Measurements from ENCODE around the gene KCNG1. TPM values are rescaled to one million over a fixed set of nuclear protein-coding genes. Genes with fewer than 3 reads are reported as not detected.
A peak's percentile ranks its signal among the peaks of the same experiment; 100 is the strongest.

KCNG1 gene
- total RNA-seq, 1 donor from 2014 or later = 0.30 TPM

- no peaks in the 10 kb centered on the region for H3K36me3 ChIP-seq
- H3K4me1 ChIP-seq = no peaks in the 10 kb centered on the region
- DNase-seq = no peak
- H3K27me3 ChIP-seq (ENCODE audit: low read depth) = peaks cover 97% of the 10 kb centered on the region
- H3K9me3 ChIP-seq (replicated peaks) = no peaks in the 10 kb centered on the region
- intact Hi-C loops (cut with micrococcal nuclease) = no loop called here
- no peak overlapping the region for H3K27ac ChIP-seq (replicated peaks)
- no peak overlapping the region for H3K4me3 ChIP-seq
- no peak for TF ChIP-seq CTCF (IDR thresholded peaks at IDR 0.05; ENCODE audit: borderline replicate concordance)
These were observed 5.8 kb upstream of the KCNG1 start for GRCh38 chr20:51028616-51029212.

- DNase-seq = no peak
- Histone ChIP-seq H3K27ac (replicated peaks) (no peak overlapping the region), H3K27me3 (ENCODE audit: low read depth) (peaks cover 100% of the 10 kb centered on the region), H3K4me3 (no peak overlapping the region), H3K4me1 (peaks cover 15% of the 10 kb centered on the region), H3K9me3 (replicated peaks) (no peaks in the 10 kb centered on the region), H3K36me3 (no peaks in the 10 kb centered on the region)
- no peak for TF ChIP-seq CTCF (IDR thresholded peaks at IDR 0.05; ENCODE audit: borderline replicate concordance)
- intact Hi-C loops (cut with micrococcal nuclease) = no loop called here
These were observed 4.3 kb upstream of the KCNG1 start for GRCh38 chr20:51027035-51027795.

GRCh38 chr20:51026269-51026668 is 3.4 kb upstream of the KCNG1 start:
- Histone ChIP-seq H3K4me1 (peaks cover 15% of the 10 kb centered on the region), H3K36me3 (no peaks in the 10 kb centered on the region), H3K27ac (replicated peaks) (no peak overlapping the region), H3K4me3 (no peak overlapping the region), H3K9me3 (replicated peaks) (no peaks in the 10 kb centered on the region), H3K27me3 (ENCODE audit: low read depth) (peaks cover 100% of the 10 kb centered on the region)
- no peak for TF ChIP-seq CTCF (IDR thresholded peaks at IDR 0.05; ENCODE audit: borderline replicate concordance)
- intact Hi-C loops (cut with micrococcal nuclease) = no loop called here
- no peak for DNase-seq

- no peak overlapping the region for H3K4me3 ChIP-seq
- no peaks in the 10 kb centered on the region for H3K36me3 ChIP-seq
- no peak for TF ChIP-seq CTCF (IDR thresholded peaks at IDR 0.05; ENCODE audit: borderline replicate concordance)
- peaks cover 15% of the 10 kb centered on the region for H3K4me1 ChIP-seq
- intact Hi-C loops (cut with micrococcal nuclease) = no loop called here
- DNase-seq = no peak
- no peak overlapping the region for H3K27ac ChIP-seq (replicated peaks)
- H3K9me3 ChIP-seq (replicated peaks) = no peaks in the 10 kb centered on the region
- H3K27me3 ChIP-seq (ENCODE audit: low read depth) = peaks cover 100% of the 10 kb centered on the region
These were observed 1.9 kb upstream of the KCNG1 start for GRCh38 chr20:51024761-51025160.

- Histone ChIP-seq H3K36me3 (no peaks in the 10 kb centered on the region), H3K27me3 (ENCODE audit: low read depth) (peaks cover 100% of the 10 kb centered on the region), H3K9me3 (replicated peaks) (no peaks in the 10 kb centered on the region), H3K4me3 (peak overlapping the region; percentile 65), H3K27ac (replicated peaks) (no peak overlapping the region), H3K4me1 (peaks cover 15% of the 10 kb centered on the region)
- DNase-seq = no peak
- intact Hi-C loops (cut with micrococcal nuclease) = no loop called here
- TF ChIP-seq CTCF (IDR thresholded peaks at IDR 0.05; ENCODE audit: borderline replicate concordance) = no peak
These were observed 779 bp upstream of the KCNG1 start for GRCh38 chr20:51023617-51024155.
